ENCODE results near the gene ANKRD27. TPM values are rescaled to one million over a fixed set of nuclear protein-coding genes. Genes with fewer than 3 reads are reported as not detected.
A peak's percentile ranks its signal among the peaks of the same experiment; 100 is the strongest.

ANKRD27 gene
- total RNA-seq, 1 experiment from 2014 or later, result 64.2 TPM

- ChIA-PET CTCF (interaction anchor here (0.6 to 1.9 kb wide), 18 partner anchors 12 to 1901 kb away, joined by 3 to 14 read pairs (median 5); no protein-coding TSS in a partner anchor), POLR2A (interaction anchor here (0.6 kb wide), 1 partner anchor 400 kb away, joined by 3 read pairs; no protein-coding TSS in a partner anchor)
- intact Hi-C loops (cut with micrococcal nuclease; ENCODE audit: unreplicated experiment) (loop anchor here (1.0 to 5.0 kb wide), 3 partner anchors 106 to 1888 kb away; no protein-coding TSS in a partner anchor), in situ Hi-C loops (cut with HindIII; ENCODE audit: low pct_unique_long_range_greater_than_20kb, low sequenced_read_pairs) (no loop called here)
- ATAC-seq (peak; percentile 97), DNase-seq (ENCODE audit: low read depth, low spot score) (peak; percentile 52)
- peak overlapping the region; percentile 25 to 26 for H3K4me3 ChIP-seq (ENCODE audit: low read depth in 2 of 2, low read length in 2 of 2)
- H3K4me1 ChIP-seq (ENCODE audit: control insufficient read depth, insufficient read depth, low read length), result no peaks in the 10 kb centered on the region
- H3K9me3 ChIP-seq (ENCODE audit: control insufficient read depth, insufficient read depth, low read depth, low read length), result no peaks in the 10 kb centered on the region
- H3K36me3 ChIP-seq (ENCODE audit: control insufficient read depth, insufficient read depth, low read length), result no peaks in the 10 kb centered on the region
- H3K27ac ChIP-seq (ENCODE audit: low read length), result no peak overlapping the region; the same call in 1 of the 2 replicates
- TF ChIP-seq SIN3A (IDR thresholded peaks at IDR 0.05; ENCODE audit: borderline replicate concordance, insufficient read depth, low read depth, low read length), result no peak
- TF ChIP-seq CTCF (IDR thresholded peaks at IDR 0.05), result peak; percentile 95
- no peaks in the 10 kb centered on the region for H3K27me3 ChIP-seq (ENCODE audit: control insufficient read depth, insufficient read depth, low read length)
- no TSS peak for BruUV-seq (replicated peaks)
These were observed 104.7 kb downstream of the ANKRD27 start for GRCh38 chr19:32570081-32570785.

- no peak for DNase-seq (ENCODE audit: low read depth, low spot score)
- ChIA-PET CTCF (interaction anchor here (0.6 kb wide), 2 partner anchors 14 to 127 kb away, joined by 3 to 7 read pairs; partner anchors contain the start of gene PDCD5), POLR2A (no interaction called here)
- no TSS peak for BruUV-seq (replicated peaks)
- no peak for ATAC-seq
- Histone ChIP-seq H3K4me3 (ENCODE audit: low read depth in 2 of 2, low read length in 2 of 2) (no peak overlapping the region), H3K36me3 (ENCODE audit: control insufficient read depth, insufficient read depth, low read length) (no peaks in the 10 kb centered on the region), H3K4me1 (ENCODE audit: control insufficient read depth, insufficient read depth, low read length) (no peaks in the 10 kb centered on the region), H3K27ac (ENCODE audit: low read length) (no peak overlapping the region), H3K9me3 (ENCODE audit: control insufficient read depth, insufficient read depth, low read depth, low read length) (no peaks in the 10 kb centered on the region), H3K27me3 (ENCODE audit: control insufficient read depth, insufficient read depth, low read length) (no peaks in the 10 kb centered on the region)
- in situ Hi-C loops (cut with HindIII; ENCODE audit: low pct_unique_long_range_greater_than_20kb, low sequenced_read_pairs) (no loop called here), intact Hi-C loops (cut with micrococcal nuclease; ENCODE audit: unreplicated experiment) (loop anchor here (10.0 kb wide), 2 partner anchors 243 to 283 kb away; no protein-coding TSS in a partner anchor)
- TF ChIP-seq CTCF (IDR thresholded peaks at IDR 0.05) (no peak), POLR2AphosphoS5 (IDR thresholded peaks at IDR 0.05; ENCODE audit: low read depth, low read length) (no peak), REST (IDR thresholded peaks at IDR 0.05; ENCODE audit: insufficient read depth in 1 of 2, low read depth in 2 of 2, low read length in 1 of 2) (no peak), SIN3A (IDR thresholded peaks at IDR 0.05; ENCODE audit: borderline replicate concordance, insufficient read depth, low read depth, low read length) (no peak), TCF7L2 (IDR thresholded peaks at IDR 0.05; ENCODE audit: low read depth, low read length) (no peak)
These were observed 107.5 kb downstream of the ANKRD27 start for GRCh38 chr19:32567486-32567885.

Measured in Panc1 (cell line).